H1 (cell line): Measurements from ENCODE around the gene DMAC2. TPM values are rescaled to one million over a fixed set of nuclear protein-coding genes. Genes with fewer than 3 reads are reported as not detected.

Source experiments
- CBX8 ChIP-seq: fragments of 300-800, 300-1000 bp; sonication (generic); IDR thresholded peaks from 2 replicates; pipeline ENCODE4 v1.7.1; 2016; ENCODE audit warnings: low read depth, low read length, borderline replicate concordance
- CHD7 ChIP-seq: fragments of 300-600 bp; sonication (generic); IDR thresholded peaks from 2 replicates; pipeline ENCODE4 v1.7.1; 2012; ENCODE audit warnings: low read length, moderate library complexity, mild to moderate bottlenecking, inconsistent platforms; ENCODE audit not compliant: insufficient replicate concordance
- RAD21 ChIP-seq, 2 experiments: IDR thresholded peaks in 1 of 2; conservative IDR thresholded peaks in 1 of 2; 2 replicates each; pipeline ENCODE4 v1.6.1; 2011; ENCODE audit warnings: low read depth in 2 of 2, low read length in 2 of 2, improper control_type of control experiment in 1 of 2, inconsistent platforms in 1 of 2, mild to moderate bottlenecking in 1 of 2, moderate library complexity in 1 of 2
- ZNF274 ChIP-seq: IDR thresholded peaks from 2 replicates; pipeline ENCODE4 v1.7.0; 2012; ENCODE audit warnings: low read length, borderline replicate concordance; ENCODE audit errors: extremely low read depth
- polyA plus RNA-seq, 7 experiments: library from polyadenylated mRNA; depleted of rRNA in 3 of 7; stranded (reverse) in 5 of 7; unstranded in 2 of 7; fragments of >200 nt in 5 of 7; fragments of 200-250 nt in 2 of 7; gene quantifications; 1 replicate in 5 of 7; 2 replicates in 1 of 7; 4 replicates in 1 of 7; pipeline versions ENCODE4 v1.2.1 to v1.2.3, GENCODE V29; 2011 to 2013; ENCODE audit warnings: missing spikeins in 2 of 7, mixed read lengths in 2 of 7
- total RNA-seq: library from RNA; stranded (reverse); fragmentation: NEBNext Ultra II Directional; extraction: Animal tissue kit (Norgen Biotek cat#: 25700); gene quantifications from 2 replicates; pipeline ENCODE4 v1.2.1, GENCODE V29; 2021

Gene DMAC2
- total and polyA plus RNA-seq, 2 of the 8 experiments (the other 6 are each of a cell fraction or from before 2014, with no cell fraction given) = 86.8 to 170 TPM

- TF ChIP-seq CHD7 (no peak), CBX8 (no peak), RAD21 (IDR thresholded peaks at IDR 0.05 in 1 of 2, conservative IDR thresholded peaks at IDR 0.05 in 1 of 2; ENCODE audit: low read depth in 2 of 2, low read length in 2 of 2) (no peak), ZNF274 (no peak)
Measured at GRCh38 chr19:41479757-41480191, 40.1 kb upstream of the DMAC2 start (continued).
